T-helper 1 cell treated with Interleukin-12 subunit alpha and Interleukin-12 subunit beta and Interleukin-4 antibody, amounts not matched to agents 30 μg/mL and 1 μg/mL, for 36 hours (primary cell): ENCODE data around the gene EVC2.

Source experiments
- H3K27ac Mint-ChIP-seq: one replicate; pipeline ENCODE4 v1.8.0; 2021; ENCODE audit warnings: mild to moderate bottlenecking, mixed read lengths
- H3K27me3 Mint-ChIP-seq: one replicate; pipeline ENCODE4 v1.8.0; 2021; ENCODE audit warnings: low read depth, mixed read lengths
- H3K36me3 Mint-ChIP-seq: one replicate; pipeline ENCODE4 v1.8.0; 2021; ENCODE audit warnings: low read depth, mixed read lengths
- H3K4me1 Mint-ChIP-seq: one replicate; pipeline ENCODE4 v1.8.0; 2021; ENCODE audit warnings: low read depth, mixed read lengths
- H3K4me3 Mint-ChIP-seq: one replicate; pipeline ENCODE4 v1.8.0; 2021; ENCODE audit warnings: mild to moderate bottlenecking, moderate library complexity, mixed read lengths
- H3K9me3 Mint-ChIP-seq: one replicate; pipeline ENCODE4 v1.8.0; 2021; ENCODE audit warnings: mixed read lengths

The EVC2 gene

DNA sequence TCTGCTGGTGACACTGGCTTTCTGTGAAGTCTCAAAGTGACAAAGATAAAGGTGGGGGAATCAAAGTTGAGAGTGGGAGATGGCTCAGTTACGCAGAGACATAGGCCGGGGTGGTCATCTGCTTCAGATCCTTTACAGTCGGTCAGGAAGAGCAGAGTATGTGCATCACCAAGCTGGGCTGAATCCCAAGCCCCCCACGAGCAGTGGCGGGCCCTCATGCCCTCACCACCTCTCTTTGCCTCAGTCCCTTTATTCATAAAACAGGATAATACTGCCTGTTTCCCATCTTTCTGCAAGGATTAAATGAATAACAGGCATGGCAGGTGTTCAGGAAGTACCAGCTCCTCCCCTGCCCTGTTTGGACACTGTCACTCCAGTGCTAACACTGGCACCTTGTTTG lies 135.6 kb downstream of the EVC2 start:
- Mint-ChIP-seq H3K27me3 (no peaks in the 10 kb centered on the region), H3K27ac (no peak overlapping the region), H3K4me3 (no peak overlapping the region), H3K4me1 (no peaks in the 10 kb centered on the region), H3K36me3 (no peaks in the 10 kb centered on the region), H3K9me3 (no peaks in the 10 kb centered on the region)

DNA sequence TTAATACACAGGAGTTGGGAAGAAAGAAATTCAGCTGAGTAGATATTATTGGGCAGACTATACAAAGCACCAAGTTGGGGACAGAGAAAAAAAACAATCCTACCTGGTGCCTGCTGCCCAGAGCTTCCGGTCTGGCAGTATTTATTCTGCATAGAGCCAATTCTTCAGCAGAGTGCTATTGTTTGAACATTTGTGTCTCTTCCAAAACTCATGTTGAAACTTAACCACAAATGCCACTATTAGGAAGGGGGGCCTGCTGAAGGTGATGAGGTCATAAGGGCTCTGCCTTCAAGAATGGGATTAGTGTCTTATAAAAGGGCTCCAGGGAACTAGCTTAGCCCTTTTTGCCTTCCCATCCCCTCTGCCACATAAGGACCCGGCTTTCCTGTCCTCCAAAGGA lies 136.2 kb downstream of the EVC2 start:
- Mint-ChIP-seq H3K4me3 (no peak overlapping the region), H3K4me1 (no peaks in the 10 kb centered on the region), H3K27ac (no peak overlapping the region), H3K36me3 (no peaks in the 10 kb centered on the region), H3K9me3 (no peaks in the 10 kb centered on the region), H3K27me3 (no peaks in the 10 kb centered on the region)

DNA sequence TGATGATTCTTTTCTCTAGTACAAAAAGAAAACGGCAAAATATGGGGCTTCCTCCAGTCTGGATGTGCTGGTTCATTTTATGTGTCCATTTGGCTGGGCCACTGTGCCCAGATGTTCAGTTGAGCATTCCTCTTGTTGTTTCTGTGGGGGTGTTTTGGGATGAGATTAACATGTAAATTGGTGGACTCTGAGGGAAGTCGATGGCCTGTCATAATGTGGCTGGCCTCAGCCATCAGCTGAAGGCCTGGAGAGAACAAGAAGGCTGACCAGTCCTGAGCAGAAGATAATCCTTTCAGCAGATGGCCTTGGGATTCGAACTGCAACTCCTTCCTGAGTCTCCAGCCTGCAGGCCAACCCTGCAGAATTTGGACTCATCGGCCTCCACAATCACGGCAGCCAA lies 136.7 kb downstream of the EVC2 start:
- Mint-ChIP-seq H3K27ac (no peak overlapping the region), H3K4me1 (no peaks in the 10 kb centered on the region), H3K27me3 (no peaks in the 10 kb centered on the region), H3K36me3 (no peaks in the 10 kb centered on the region), H3K9me3 (no peaks in the 10 kb centered on the region), H3K4me3 (no peak overlapping the region)

DNA sequence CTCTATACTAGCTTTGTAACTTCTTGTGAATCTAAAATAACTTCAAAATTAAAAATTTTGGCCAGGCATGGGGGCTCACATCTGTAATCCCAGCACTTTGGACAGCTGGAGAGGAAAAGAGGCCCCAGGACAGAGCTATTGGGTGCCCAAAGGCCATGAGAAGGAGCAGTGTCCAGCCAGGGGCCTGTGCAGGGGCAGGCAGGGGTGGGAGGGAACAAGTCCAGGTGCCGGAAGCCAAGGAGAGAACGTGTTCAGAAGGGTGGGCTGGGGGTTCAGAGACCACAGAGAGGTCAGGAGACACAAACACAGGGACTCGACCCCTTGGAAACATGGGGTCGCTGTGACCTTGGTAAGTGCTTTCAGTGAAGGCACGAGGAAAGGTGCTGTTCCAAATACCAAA lies 138.9 kb downstream of the EVC2 start:
- no peaks in the 10 kb centered on the region for H3K36me3 Mint-ChIP-seq
- H3K4me1 Mint-ChIP-seq = no peaks in the 10 kb centered on the region
- H3K27ac Mint-ChIP-seq = no peak overlapping the region
- no peaks in the 10 kb centered on the region for H3K27me3 Mint-ChIP-seq
- H3K4me3 Mint-ChIP-seq = no peak overlapping the region
- no peaks in the 10 kb centered on the region for H3K9me3 Mint-ChIP-seq

DNA sequence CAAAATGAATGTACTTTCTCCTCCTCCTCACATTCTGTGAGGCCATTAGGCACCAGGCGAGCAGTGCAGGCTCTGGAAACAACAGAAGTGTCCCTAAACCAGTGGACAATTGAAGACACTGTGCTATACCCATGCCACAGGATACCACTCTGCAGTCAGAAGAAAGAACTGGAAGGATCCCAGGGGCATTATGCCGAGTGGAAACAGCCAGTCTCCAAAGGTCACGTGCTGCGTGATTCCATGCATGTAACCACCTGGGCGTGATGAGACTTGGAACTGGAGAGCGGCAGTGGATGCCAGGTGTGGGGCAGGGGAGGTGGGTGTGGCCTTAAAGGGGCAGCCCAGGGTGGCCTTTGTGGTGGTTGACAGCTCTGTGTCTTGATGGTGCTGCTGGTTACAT lies 139.4 kb downstream of the EVC2 start:
- Mint-ChIP-seq H3K27ac (no peak overlapping the region), H3K27me3 (no peaks in the 10 kb centered on the region), H3K36me3 (no peaks in the 10 kb centered on the region), H3K4me1 (no peaks in the 10 kb centered on the region), H3K4me3 (no peak overlapping the region), H3K9me3 (no peaks in the 10 kb centered on the region)

DNA sequence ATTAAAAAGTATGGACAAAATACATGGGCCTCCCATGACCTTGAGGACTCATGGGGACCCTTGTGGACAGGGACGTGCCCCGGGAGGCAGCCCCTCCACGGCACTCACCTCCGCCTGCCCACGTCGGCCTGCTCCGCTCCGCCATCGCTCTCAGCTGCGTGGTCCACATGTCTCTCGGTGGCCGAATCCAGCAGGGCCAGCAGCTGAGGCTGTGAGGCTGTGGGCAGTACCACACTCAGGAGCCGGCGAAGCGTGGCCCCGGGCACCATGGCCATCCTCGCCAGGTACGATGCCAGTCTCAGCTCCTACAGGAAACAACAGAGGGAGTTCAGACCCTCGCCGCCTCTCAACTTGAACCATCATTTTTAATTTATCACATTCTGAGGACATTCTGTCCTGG lies 140.0 kb downstream of the EVC2 start:
- H3K27ac Mint-ChIP-seq = no peak overlapping the region
- H3K4me3 Mint-ChIP-seq = no peak overlapping the region
- no peaks in the 10 kb centered on the region for H3K4me1 Mint-ChIP-seq
- H3K9me3 Mint-ChIP-seq = no peaks in the 10 kb centered on the region
- H3K27me3 Mint-ChIP-seq = no peaks in the 10 kb centered on the region
- H3K36me3 Mint-ChIP-seq = no peaks in the 10 kb centered on the region

DNA sequence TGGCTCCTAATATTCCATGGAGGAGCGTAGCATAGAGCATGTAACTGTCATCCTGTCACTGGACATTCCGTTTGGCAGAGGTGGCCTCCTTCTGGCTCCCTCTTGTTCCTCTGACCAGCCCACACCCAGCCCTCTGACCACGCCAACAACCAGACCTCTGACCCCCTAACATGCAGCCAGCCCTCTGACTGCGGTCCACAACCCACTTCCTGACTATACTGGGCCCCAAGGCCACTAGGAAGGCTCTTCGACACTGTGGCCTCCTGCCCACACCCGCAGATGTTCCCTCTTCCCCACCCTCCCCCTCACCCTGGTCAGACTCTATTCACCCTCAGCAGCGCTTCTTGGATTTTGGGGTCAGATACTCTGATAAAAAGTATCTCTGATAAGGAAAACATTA lies 141.4 kb downstream of the EVC2 start:
- no peaks in the 10 kb centered on the region for H3K36me3 Mint-ChIP-seq

DNA sequence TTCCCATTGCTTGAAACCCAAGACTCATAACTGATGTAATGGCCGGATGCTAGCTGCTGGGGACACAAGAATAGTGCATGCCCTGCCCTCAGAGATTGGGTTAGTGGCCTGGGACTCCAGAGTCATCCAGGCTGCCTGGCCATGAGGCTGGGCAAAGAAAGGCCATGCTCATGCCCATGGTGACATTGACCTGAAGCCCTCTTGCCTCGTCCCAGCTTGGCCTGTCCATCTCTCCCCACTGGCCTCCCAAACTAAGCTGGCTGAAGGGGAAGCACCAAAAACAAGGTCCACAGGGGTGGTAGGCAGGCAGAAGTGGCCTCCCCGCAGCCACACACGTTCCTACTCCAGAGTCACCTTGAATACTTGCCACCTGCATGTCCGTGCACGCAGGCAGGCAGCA lies 141.8 kb downstream of the EVC2 start:
- no peaks in the 10 kb centered on the region for H3K27me3 Mint-ChIP-seq
- H3K4me3 Mint-ChIP-seq = no peak overlapping the region
- no peaks in the 10 kb centered on the region for H3K9me3 Mint-ChIP-seq
- H3K36me3 Mint-ChIP-seq = no peaks in the 10 kb centered on the region
- no peaks in the 10 kb centered on the region for H3K4me1 Mint-ChIP-seq
- H3K27ac Mint-ChIP-seq = no peak overlapping the region

More for the DNA sequence above, 141.4 kb downstream of the EVC2 start:
- no peaks in the 10 kb centered on the region for H3K4me1 Mint-ChIP-seq
- no peak overlapping the region for H3K27ac Mint-ChIP-seq
- H3K4me3 Mint-ChIP-seq = no peak overlapping the region
- H3K27me3 Mint-ChIP-seq = no peaks in the 10 kb centered on the region
- H3K9me3 Mint-ChIP-seq = no peaks in the 10 kb centered on the region

DNA sequence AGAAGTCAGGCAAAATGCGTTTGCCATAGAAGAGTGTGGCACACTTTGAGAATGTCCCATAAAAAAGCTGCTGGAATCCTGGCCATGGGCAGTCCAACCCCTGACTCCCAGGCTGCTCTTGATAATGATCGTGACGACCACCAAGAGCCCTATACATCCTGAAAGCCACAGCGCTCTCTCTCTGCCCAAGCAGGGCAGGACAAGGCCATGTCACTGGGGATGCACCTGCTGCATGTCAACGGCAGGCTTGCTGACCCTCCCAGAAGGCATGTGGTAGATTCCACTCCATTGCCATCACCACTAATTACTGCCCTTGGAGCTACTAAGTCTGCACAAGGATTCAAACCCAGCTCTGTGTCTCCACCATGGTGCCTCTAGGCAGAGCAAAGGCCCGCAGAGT lies 144.5 kb downstream of the EVC2 start:
- Mint-ChIP-seq H3K36me3 (no peaks in the 10 kb centered on the region), H3K4me3 (no peak overlapping the region), H3K27ac (no peak overlapping the region), H3K27me3 (no peaks in the 10 kb centered on the region), H3K4me1 (no peaks in the 10 kb centered on the region), H3K9me3 (no peaks in the 10 kb centered on the region)

DNA sequence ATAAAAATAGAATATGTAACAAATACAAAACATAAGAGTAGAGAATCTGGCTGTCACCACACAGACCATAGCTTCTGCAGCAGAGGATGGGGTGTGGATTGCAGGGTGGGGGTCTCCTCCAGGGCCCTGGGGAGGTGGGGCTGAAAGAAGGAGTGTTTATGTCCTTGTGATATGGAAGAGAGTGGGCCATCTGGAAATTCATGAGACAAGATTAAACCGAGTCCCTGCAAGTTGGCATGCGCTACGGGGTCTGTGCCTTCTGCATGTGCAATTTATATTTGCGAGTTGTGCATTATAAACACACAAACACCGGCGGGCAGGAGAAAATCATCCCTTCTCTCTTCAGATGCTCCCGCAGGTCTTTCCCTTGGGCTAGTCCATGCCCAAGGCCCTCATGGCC lies 145.9 kb downstream of the EVC2 start:
- Mint-ChIP-seq H3K4me1 (no peaks in the 10 kb centered on the region), H3K4me3 (no peak overlapping the region), H3K9me3 (no peaks in the 10 kb centered on the region), H3K27ac (no peak overlapping the region), H3K27me3 (no peaks in the 10 kb centered on the region), H3K36me3 (no peaks in the 10 kb centered on the region)

DNA sequence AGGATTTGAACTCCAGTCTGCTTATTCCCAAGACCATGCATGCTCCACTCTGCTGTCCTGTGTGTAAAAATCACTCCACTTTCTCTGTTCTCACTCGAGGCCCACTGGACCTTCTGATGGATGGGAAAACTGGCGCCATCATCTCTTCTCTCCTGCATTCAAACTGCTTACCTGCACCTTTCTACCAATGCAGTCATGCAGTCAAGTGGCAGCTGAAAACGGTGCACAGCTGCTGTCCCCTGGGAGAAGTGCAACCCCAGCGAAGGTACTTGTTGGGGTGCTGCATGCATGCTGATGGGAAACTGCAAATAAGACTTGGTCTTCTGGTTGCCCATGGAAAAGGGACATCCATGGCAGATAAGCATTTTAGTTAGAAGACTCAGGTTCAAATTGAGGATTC lies 147.1 kb downstream of the EVC2 start:
- no peak overlapping the region for H3K4me3 Mint-ChIP-seq
- H3K9me3 Mint-ChIP-seq = no peaks in the 10 kb centered on the region
- H3K36me3 Mint-ChIP-seq = no peaks in the 10 kb centered on the region
- no peak overlapping the region for H3K27ac Mint-ChIP-seq
- H3K27me3 Mint-ChIP-seq = no peaks in the 10 kb centered on the region
- no peaks in the 10 kb centered on the region for H3K4me1 Mint-ChIP-seq

DNA sequence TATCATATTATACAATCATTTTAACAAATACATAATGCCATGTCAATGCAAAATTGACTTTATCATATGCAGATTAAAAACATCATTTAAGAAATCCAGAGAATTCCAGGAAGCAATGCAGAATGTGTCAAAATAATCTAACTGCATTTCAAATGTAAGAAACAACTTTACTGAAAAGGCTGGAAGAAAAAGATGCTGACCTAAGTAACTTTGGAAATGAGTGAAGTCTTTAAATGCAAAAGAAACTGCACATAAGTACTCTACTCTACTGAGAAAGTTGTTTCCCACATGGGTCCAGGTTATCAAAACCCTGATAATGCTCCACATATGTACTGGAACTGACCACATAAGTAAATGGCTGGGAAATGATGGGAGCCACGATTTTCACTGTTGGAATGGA lies 149.9 kb downstream of the EVC2 start:
- H3K4me1 Mint-ChIP-seq = no peaks in the 10 kb centered on the region
- H3K27me3 Mint-ChIP-seq = no peaks in the 10 kb centered on the region
- no peak overlapping the region for H3K27ac Mint-ChIP-seq
- no peaks in the 10 kb centered on the region for H3K36me3 Mint-ChIP-seq
- no peaks in the 10 kb centered on the region for H3K9me3 Mint-ChIP-seq
- no peak overlapping the region for H3K4me3 Mint-ChIP-seq

DNA sequence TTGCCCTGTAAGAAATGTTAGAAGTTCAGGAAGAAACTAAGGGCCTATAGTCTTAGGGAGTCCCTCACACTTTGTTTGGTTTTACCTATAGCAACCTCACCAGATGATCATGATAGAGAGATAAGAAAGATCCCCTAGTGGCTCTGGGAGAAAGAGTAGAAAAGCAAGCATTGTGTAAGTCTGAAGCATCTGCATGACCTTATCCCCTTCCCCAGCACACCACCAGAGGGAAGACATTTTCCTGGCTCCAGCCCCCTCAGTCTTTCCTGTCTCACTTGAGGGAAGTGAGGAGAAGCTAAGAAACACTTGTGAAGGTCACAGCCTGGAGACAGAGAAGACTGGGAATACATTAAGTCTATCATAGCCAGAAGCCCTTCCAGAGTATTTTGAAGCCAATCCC lies 154.0 kb downstream of the EVC2 start:
- Mint-ChIP-seq H3K4me1 (no peaks in the 10 kb centered on the region), H3K4me3 (no peak overlapping the region), H3K9me3 (peaks cover 18% of the 10 kb centered on the region), H3K27me3 (no peaks in the 10 kb centered on the region), H3K36me3 (no peaks in the 10 kb centered on the region), H3K27ac (no peak overlapping the region)

DNA sequence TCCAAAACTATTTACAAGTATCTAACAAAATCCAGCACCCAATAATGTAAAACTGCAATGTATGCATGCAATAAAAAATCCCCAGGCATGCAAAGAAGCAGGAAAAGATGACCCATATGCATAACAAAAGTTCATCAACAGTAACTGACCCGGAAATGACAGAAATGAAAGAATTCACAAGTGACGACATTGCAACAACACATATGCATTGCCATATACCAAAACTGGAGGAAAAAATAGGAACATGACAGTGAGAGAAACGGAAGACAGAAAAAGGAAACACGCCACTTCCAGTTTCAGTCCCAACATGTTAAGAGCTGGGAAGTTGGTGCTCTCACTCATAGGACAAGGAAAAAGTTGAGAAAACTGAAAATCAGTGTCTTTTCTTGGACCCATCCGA lies 154.6 kb downstream of the EVC2 start:
- H3K4me1 Mint-ChIP-seq = no peaks in the 10 kb centered on the region
- H3K27me3 Mint-ChIP-seq = no peaks in the 10 kb centered on the region
- no peak overlapping the region for H3K4me3 Mint-ChIP-seq
- no peaks in the 10 kb centered on the region for H3K36me3 Mint-ChIP-seq
- H3K27ac Mint-ChIP-seq = no peak overlapping the region
- H3K9me3 Mint-ChIP-seq = peaks cover 18% of the 10 kb centered on the region

DNA sequence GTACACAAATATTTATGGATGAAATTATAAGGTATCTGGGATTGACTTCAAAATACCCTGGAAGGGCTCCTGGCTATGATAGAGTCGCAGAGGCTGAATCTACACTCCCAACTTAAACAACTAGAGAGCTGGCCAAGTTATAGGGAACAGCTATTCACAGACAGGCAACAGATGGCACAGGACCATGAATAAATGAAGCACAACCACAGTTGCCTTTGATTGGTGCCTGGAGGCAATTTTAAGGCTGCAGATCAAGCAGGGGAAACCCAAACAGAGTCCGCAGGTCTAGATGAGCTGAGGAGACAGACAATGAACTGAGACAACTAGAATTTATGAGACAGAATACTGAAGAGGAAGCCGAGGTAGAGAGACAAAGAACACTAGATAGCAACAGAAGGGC lies 155.9 kb downstream of the EVC2 start:
- Mint-ChIP-seq H3K9me3 (peaks cover 18% of the 10 kb centered on the region), H3K27ac (no peak overlapping the region), H3K4me1 (no peaks in the 10 kb centered on the region)

DNA sequence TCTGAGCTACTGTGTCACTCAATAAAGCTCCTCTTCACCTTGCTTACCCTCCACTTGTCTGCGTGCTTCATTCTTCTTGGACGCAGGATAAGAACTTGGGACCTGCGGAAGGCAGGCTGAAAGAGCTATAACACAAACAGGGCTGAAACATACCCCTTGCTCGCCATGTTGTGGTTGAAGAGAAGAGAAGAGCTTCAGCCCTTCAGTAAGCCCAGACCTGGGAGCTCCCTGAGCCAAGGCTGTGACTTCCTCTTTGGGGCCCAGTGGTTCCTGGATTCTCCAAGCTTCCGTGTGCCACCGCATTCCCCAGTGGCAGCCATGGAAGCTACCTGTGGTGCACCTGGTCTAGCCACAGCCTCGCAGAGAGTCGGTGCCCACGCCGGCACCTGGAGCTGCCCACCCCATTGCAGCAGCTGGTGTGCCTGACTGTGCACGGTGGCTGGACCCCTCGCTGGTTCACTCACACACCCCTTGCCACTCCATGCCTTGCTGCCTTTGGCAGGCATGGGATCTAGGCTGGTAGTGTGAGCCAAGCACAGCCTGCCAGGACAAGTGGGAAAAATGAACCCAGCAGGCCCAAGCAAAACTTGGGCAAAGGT lies 160.6 kb downstream of the EVC2 start:
- H3K9me3 Mint-ChIP-seq = peaks cover 22% of the 10 kb centered on the region

More for the DNA sequence above, 155.9 kb downstream of the EVC2 start:
- H3K27me3 Mint-ChIP-seq = no peaks in the 10 kb centered on the region
- H3K36me3 Mint-ChIP-seq = no peaks in the 10 kb centered on the region
- no peak overlapping the region for H3K4me3 Mint-ChIP-seq

More for the DNA sequence above, 160.6 kb downstream of the EVC2 start:
- H3K4me3 Mint-ChIP-seq = no peak overlapping the region
- H3K27ac Mint-ChIP-seq = no peak overlapping the region
- no peaks in the 10 kb centered on the region for H3K36me3 Mint-ChIP-seq
- no peaks in the 10 kb centered on the region for H3K27me3 Mint-ChIP-seq
- H3K4me1 Mint-ChIP-seq = no peaks in the 10 kb centered on the region
